Stimulated activated CD4-positive, alpha-beta T cell treated with anti-CD3 and anti-CD28 coated beads, Interleukin-15, amount 100 ng/mL, for 48 hours (primary cell): ENCODE data around the gene KANK3.

Source experiments
- DNase-seq, 2 donors: peaks; one replicate each; pipeline ENCODE4 v3.0.0-alpha.2; 2020; ENCODE audit warnings: low read depth in 2 of 2

The KANK3 gene

DNA sequence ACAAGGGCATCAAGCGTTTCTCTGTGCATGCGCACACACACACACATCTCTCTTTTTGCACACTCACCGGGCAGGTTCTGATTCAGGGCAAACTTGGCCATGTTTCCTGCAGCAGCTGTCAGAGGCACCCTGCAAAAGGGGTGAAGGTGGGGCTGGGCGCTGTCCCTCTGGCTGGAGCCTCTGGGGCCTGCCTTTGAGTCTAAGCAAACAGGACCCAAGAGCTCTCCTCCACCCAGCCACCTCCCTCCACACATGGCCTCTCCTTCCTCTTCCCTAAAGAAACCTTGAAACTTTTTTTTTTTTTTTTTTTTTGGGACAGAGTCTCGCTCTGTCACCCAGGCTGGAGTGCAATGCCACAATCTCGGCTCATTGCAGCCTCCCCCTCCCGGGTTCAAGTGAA, 5.3 kb downstream of the KANK3 start:
- DNase-seq = no peak

DNA sequence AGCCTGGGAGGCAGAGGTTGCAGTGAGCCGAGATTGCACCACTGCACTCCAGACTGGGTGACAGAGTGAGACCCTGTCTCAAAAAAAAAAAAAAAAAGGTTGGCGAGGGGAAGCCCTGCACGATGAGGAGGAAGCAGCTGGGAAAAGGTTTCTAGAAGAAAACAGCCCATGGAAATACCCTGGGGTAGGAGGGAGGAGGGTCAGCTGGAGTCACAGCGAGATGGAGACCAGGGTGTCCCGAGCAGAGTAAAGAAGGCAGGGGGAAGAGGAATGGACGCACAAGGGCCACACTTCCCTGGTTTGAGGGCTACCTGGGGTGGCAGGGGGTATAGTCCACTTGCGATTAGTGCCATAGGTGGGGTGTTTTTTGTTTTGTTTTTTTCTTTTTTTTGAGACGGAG, 6.4 kb downstream of the KANK3 start:
- DNase-seq = no peak

DNA sequence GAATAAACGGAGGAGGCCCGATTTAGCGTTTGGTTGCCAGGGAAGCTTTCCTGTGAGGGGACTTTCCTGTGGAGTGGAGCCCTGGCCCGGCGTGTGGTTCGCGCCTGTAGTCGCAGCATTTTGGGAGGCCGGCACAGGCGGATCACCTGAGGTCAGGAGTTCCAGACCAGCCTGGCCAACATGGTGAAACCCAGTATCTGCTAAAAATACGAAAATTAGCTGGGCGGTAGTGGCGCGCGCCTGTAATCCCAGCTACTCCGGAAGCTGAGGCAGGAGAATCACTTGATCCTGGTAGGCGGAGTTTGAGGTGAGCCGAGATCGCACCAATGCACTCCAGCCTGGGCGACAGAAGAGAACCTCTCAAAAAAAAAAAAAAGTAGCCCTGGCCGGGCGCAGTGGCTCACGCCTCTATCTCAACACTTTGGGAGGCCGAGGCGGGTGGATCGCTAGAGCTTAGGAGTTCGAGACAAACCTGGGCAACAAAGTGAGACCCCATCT, 6.9 kb downstream of the KANK3 start:
- no peak for DNase-seq

GRCh38 chr19:8335343-8336071, 7.6 kb downstream of the KANK3 start:
- DNase-seq = no peak

DNA sequence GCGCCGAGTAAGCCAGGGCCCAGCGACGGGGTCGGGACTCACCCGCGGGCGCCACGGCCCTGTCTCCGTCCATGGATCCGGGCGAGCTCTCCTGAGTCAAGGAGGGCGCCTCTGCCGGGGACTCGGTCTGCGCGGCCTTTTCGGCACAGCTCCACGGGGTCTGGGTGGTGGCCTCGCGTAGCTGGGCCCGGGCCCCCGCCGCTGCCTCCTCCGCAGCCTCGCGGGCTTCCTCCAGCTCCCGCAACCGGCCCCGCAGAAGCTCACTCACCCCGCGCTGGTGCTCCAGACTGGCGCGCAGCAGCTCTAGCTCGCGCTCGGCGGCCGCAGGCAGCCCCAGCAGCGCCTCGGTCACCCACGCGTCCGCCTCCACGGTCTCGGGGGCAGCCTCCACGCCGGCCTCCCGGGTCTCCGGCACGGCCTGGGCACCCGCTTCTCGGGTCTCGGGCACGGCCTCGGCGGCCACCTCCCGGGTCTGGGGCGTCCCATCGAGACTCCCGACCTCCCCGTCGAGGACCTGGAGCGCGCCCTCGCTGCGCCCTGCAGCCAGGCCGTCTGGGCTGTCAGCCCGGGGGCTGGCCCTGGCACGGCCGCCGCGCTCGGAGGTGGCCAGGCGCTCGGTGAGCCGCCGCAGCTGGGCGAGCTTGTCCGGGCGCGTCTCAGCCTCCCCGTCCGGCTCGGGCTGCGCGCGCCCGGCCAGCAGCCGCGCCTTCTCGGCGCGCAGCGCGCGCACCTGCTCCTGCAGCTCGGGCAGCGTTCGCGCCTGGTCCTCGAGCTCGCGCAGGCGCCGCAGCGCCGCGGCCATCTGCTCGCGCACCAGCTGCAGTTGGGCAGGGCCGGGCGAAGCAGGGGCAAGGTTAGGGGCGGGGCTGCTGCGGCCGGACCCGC, 8.4 kb downstream of the KANK3 start:
- no peak for DNase-seq

- no peak for DNase-seq
Observed at GRCh38 chr19:8333767-8334457, 9.2 kb downstream of the KANK3 start.

- DNase-seq = no peak
Observed at GRCh38 chr19:8332976-8333766, 9.9 kb downstream of the KANK3 start.

DNA sequence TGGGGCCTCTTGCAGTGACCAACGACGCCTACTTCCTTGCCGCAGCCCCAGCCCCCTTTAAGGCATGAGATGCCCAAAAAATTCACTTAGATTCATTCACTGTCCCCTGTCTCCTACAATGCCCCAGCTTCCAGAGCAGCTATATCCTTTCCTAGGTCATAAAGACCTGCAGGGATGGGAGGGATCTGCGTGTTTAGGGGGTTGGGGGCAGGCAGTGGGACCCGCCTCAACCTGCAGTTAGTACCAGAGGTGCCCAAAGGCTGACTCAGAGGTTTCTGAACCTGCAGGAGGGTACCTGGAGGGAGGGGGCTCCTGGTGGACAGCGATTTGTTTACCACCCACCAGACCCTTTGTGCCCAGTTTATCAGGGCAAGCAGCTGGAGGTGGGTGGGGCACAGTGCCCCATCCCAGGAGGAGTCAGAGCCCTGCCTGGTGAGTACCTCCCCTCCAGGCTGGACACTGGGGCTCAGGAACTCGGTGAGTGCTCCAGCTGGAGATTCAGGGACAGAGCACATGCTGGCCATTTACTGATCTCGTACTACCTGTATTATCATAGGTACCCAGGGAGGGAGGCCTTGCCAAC, 11.7 kb downstream of the KANK3 start:
- no peak for DNase-seq

- no peak for DNase-seq
Observed at GRCh38 chr19:8329996-8330395, 13.1 kb downstream of the KANK3 start.

- DNase-seq = no peak
Observed at GRCh38 chr19:8325454-8325853, 17.6 kb downstream of the KANK3 start.

DNA sequence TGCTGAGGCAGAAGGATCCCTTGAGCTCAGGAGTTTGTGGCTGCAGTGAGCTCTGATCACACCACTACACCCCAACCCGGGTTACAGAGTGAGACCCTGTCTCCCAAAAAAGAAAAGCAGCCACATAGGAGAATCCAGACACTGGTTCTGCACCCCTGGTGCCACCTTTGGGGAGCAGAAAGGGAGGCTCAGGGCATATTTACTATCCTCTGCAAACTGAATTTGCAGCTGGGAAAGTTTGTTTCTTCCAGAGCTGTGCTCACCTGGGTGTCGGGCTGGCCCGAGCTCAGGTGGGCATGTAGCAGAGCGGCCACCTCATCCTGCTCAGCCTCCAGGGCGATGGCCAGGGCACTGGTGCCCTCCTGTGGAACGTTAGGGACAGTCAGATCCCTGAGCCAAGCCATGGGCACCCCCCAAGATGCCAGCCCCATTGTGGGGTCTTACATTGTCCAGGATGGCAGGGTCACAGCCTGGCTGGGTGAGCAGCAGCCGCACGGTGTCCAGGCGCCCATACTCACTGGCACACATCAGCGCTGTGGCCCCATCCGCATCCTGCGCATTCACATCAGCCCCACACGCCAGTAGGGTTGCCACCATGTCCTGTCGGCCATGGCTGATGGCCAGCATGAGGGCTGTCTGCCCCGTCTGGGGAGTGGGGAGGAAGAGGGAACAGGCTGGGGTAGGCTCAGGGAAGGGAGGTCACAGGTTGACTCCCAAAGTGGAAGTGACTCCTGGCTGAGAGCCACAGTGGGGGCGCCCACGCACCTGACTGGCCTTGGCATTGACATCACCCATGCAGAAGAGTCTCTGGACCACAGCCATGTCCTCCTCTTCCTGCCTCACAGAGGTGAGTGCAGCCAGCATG, 18.6 kb downstream of the KANK3 start:
- no peak for DNase-seq

GRCh38 chr19:8323781-8324185, 19.3 kb downstream of the KANK3 start:
- no peak for DNase-seq

- no peak for DNase-seq
Observed at GRCh38 chr19:8322638-8322997, 20.4 kb downstream of the KANK3 start.

- DNase-seq = no peak
Observed at GRCh38 chr19:8321986-8322637, 20.9 kb downstream of the KANK3 start.

- DNase-seq = peak; percentile 95 to 97
Observed at GRCh38 chr19:8321067-8321985, 21.7 kb downstream of the KANK3 start, which contains the start of the genes NDUFA7 and RPS28. TSS of gene NDUFA7 (minus strand) at chr19:8321375. CDS start at chr19:8321358, 17 bp downstream. TSS of gene RPS28 (plus strand) at chr19:8321496. CDS start at chr19:8321531, 35 bp downstream.

- DNase-seq = no peak
Observed at GRCh38 chr19:8320564-8321066, 22.4 kb downstream of the KANK3 start.

DNA sequence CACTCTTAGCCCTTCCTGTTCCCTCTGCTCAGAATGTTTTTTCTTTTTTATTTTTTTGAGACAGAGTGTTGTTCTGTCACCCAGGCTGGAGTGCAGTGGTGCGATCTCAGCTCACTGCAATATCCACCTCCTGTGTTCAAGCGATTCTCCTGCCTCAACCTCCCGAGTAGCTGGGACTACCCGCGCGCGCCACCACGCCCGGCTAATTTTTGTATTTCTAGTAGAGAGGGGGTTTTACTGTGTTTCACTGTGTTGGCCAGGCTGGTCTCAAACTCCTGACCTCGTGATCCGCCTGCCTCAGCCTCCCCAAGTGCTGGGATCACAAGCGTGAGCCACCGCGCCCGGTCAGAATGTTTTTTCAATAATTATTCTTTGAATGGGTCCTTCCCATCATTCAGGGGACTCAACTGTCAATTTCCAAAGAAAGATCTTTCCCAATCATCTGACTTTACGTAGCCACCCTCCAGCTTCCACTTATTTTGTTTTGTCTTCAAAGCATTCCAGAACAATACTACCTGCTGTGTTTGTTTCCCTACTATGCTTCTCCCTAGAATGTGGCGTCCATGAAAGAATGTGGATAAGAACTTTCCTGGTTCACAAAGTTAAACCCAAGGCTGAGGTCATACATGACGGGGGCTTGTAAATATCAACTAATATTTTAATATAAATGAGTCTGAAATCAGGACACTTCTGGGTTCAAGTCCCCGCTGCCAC, 23.1 kb downstream of the KANK3 start:
- no peak for DNase-seq
